NCI-H1694 treated with DMSO at 0.1 percent for 48 hours (cell line): ENCODE data around the gene SEC14L1.
"Not testable (repeated sequence)": the region's sequence is repeated elsewhere in the genome, so short reads cannot be mapped to it uniquely, and the experiment has no call there.

Source experiments
- DNase-seq: peaks from one replicate; lab custom pipeline; 2025; lab: John Stamatoyannopoulos, UW

Gene SEC14L1

DNA sequence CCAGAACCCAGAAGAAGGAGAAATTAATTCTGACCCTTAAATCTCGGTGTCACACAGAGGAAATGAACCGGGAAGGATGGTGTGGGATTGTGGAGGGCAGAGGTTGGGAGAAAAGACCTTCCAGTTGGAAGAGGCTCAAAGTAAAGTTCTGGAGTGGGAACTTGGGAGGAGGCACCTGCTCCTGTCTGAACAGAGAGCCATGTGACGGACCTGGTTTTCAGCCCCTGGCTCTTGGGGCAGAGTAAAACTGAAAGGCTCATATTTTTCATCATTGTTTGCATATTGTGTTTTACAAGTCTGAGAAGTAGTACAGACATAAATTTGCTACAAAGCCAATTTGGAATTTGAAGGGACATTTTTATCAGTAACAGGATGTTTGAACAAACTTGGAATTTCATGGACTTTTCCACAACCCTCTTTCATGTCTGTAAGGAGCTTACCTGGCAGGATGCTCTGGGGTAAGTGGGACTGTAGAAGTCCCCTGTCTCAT is 24.4 kb upstream of the SEC14L1 start:
- no peak for DNase-seq

DNA sequence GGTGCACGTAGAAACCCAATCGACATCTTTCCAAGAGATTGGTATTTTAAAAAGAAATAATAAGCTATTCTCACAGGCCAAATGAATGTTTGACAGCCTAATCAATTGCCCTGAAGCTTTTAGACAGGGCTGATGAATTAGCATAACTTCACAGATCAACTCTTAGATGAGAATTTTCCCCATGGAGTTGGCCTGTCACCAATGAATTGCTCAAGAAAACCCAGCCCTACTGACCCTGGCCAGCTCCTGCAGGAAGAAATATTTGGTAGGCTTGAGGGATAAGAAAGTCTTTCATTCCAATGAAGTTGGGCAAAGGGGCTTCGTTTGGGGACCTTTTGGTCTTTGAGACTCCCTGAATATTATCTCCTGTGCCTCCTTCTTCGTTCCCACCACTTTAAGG is 23.4 kb upstream of the SEC14L1 start:
- DNase-seq: no peak

DNA sequence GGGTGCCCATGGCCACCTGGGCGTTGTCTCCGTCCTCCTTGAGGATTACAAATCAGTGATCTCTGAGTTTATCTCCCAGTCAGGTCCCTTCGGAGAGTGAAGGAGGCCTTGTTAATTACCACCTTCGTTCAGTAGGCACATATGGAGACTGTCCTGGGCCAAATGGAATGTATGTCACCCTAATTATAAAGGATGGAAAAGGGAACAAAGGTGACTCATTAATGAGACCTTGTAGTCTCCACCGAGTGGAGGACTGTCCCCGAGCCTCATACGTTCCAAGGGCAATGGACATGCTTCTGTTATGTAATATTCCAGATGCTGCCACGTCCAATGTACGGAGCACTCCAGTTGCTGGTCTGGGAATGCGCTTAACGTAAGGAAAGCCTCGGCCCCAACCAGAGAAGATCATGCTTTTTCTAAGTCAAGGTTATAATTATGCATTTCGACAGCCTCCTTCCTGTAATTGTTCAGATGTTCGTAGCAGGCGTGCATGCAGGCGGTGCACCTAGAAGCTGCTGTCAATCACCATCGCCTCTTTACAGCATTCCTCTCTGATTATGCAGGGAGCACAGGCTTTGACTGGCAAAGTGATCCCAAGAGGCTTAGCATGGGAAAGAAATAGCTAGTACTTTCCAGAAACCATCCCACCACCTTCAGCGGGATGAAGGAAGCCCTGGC is 22.4 kb upstream of the SEC14L1 start:
- DNase-seq: no peak

DNA sequence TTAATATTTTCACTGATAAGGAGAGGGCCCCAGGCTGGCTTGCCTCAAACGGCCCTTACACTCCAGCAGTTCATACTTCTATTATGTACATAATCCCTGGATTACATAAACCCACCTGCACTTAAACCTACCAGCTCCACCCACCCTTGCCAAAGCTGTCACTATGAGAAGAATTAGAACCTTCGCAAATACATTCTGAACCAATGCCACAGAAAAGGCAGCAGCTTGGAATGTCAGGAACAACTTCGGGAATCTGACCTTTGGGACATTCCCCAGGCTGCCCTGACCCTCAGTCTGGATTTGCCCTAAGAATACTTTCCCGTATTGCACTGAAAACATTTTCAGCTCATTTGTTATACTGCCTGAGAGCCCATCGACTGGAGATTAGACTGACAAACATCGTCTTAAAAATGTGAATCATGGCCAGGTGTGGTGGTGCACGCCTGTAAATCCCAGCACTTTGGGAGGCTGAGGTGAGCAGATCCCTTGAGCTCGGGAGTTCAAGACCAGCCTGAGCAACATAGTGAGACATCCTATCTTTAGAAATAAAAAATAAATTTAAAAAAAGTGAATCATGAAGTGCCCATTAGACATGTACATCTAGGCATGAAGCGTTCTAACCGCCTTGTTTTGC is 21.0 kb upstream of the SEC14L1 start:
- no peak for DNase-seq

DNA sequence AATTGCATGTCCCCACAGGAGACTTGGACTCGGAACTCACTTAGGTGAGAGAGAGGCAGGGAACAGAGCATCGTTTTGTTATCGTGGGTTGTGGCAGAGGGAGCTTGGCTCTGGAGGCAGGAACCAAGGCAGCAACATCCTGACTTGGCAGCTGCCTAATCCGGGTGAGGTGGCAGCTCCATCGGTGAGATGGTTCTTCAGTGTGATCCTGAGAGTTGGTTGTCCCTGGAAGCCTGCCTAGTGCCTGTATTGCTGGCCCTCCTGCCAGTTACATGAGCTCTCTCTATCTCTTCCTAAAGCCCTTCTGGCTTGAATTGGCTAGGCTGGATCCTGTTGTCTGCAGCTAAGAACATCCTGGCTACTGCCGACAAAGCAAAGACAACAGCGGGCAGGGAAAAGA is 19.9 kb upstream of the SEC14L1 start:
- no peak for DNase-seq

DNA sequence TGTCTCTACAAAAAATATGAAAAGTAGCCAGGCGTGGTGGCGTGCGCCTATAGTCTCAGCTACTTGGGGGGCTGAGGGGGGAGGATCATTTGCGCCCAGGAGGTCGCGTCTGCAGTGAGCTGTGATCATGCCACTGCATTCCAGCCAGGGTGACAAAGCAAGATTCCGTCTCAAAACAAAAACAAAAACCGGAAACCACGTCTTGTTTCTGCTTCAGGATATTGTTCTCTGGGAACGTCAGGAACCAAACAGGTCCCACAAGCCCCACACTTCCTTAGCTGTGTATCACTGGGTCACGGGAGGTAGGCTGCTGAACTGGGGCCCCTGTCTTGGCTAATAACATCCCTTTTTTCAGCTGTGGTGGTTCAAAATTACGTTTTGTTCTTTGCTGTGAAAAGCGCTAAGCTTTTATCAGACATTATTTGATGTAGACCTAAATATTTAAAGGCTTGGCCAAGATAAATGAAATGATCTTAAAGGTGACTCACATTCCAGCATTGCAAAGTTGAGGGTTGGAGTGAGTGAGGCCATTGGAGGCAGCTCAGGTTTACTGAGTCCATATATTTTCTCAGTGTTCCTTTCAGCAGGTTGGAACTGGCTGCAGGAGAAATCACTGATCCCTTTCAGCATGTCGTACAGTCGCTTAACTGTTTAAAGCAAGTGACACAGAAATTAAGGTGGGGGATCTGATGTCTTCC is 16.4 kb upstream of the SEC14L1 start:
- no peak for DNase-seq

DNA sequence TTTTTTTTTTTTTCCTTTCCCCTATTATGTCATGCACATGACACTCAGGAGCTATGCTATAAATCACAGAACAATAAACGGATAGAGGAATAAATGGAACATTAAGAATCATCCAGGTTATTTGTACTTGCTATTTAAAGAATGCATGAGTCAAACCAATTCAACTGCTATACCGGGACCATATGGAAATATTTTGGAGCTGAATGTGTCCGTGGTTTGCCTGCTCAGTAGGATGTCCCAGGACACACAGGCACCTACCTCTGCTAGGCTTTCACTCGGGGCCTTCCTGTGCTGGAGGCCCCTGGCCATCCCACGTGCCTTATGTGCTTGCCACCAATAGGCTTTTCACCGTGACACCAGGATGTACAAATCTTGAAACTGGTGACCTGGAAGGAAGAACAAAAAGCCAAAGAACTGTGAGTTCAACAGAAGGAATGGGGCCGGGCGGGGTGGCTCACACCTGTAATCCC is 15.3 kb upstream of the SEC14L1 start:
- DNase-seq: no peak

DNA sequence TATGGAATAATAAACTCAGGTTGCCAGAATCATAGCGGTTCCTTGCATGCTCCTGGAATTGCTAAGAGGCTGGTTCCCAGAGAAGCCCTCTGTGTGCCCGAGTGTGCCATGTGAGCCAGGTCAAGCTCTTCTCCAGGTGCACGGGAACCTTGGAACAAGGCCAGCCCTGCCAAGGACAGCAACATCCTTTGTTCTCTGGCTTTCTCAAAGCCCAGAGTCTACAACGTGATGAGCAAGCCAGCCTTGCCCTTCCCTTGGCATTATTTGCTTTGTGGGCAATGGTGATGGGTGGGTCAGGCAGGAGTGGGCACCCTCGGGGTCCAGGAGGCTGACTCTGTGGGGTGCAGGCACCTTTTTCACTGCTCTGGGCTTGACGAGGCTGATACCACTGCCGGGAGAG is 14.2 kb upstream of the SEC14L1 start:
- DNase-seq: no peak

DNA sequence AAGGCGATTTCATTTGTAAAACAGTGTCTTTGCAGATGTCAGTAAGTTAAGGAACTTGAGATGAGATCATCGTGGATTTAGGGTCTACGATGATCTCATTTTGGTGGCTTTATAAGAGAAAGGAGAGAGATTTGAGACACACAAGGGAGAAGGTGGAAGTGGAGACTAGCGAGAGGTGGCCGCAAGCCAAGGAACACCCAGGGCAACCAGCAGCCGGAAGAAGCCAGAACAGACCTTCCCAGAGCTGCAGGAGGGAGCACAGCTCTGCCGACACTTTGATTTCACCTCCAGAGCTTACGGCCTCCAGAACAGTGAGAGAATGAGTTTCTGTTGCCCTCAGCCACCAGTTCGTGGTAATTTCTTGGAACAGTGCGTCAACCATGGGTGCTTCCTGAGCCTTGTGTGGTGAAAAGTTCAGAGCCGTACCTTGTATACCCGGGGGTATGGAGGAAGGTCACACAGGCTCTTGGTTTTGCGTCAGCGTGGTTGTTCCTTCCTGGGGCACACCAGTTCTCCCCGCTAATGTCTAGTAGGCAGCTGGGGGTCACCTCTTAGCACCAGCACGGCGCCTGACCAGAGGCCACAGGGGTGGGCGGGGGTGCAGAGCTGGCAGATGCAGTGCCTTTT is 12.9 kb upstream of the SEC14L1 start:
- DNase-seq: no peak

DNA sequence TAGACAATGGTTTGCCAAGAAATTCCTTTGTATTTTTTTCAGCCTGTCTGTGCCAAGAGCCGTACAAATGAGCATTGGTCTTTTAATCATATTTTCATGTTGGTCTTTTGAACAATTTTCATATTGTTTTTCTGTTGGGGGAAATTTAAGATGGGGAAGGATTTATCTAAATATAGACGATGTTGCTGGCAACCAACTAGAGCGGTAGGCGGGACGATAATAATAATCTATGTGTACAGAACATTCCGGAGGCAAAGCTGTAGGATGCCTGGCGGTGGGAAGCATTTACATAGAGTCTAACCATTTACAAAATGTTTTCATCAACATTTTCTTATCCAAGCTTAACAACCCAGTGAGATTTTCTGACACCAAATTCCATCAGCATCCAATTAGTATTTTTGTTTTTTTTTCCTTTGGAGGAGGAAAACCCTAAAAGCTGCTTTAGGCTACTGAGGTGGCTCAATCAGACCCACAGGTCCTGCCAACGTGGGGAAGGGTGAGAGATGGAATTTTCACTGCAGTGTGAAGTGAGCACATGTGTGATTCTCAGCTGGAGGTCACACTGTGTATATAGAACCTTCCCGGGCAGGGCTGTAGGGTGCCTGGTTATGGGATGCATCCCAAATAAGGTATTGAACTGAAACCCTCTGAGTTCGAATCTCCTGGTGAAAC is 11.7 kb upstream of the SEC14L1 start:
- no peak for DNase-seq

DNA sequence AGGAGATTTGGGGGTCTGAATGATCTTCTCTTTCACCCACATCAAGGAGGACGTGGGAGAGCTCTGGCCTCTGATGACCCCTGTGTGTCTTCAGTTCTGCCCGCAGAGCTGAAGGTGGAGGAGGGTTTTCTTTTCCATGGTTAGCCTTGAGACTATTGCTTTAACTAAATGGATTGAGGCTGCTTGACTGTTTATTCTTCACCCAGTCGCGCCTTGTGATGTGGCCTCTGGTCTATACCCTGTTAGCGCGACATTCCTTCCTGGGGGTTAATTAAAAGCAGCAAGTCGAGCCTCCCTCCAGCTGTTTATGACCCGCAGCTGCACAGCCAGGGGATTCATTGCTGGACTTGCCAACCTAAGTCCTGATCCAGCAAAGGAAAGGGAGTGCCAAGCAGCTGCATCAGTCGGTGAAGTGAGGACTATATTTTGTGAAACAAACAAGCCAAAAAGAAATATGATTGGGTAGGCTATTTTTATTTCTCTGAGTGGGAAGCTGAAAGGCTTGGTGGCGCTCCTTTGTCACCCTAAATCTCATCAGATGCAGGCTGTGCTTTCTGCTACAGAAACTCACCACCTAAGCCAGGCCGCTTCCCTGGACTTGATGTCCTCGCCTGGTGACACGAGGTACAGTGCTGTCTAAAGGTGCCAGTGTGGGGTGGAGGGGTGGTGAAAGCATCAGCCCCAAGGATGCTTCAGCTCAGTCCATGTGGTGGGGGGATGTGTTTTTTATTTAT is 11.0 kb upstream of the SEC14L1 start:
- no peak for DNase-seq

DNA sequence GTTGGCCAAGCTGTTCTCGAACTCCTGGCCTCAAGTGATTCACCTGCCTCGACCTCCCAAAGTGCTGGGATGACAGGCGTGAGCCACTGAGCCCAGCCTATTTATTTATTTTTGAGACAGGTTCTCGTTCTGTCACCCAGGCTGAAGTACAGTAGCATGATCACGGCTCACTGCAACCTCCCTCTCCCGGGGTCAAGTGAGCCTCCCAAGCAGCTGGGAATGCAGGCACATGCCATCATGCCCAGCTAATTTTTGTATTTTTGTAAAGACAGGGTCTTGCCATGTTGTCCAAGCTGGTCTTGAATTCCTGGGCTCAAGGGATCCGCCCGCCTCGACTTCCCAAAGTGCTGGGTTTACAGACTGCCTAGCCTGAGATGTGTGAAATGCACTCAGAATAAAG is 10.2 kb upstream of the SEC14L1 start:
- DNase-seq: no peak

DNA sequence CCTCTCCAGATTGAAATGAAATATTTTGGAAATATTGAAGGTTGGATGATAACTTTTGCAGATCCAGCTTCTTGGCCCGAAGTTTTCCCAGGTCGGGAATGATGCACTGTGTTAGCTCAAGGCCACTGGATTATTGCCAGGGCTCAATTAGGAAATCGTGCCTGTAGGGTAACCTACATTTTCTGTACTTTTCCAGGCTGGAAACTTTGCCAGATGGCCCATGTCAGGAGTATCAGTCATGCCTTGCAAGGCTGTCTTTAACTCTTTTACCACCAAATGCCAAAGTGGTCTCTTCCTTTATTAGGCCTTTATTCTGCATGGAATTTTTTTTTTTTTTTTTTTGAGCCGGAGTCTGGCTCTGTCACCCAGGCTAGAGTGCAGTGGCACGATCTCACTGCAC is 8.9 kb upstream of the SEC14L1 start:
- DNase-seq: peak; percentile 39

DNA sequence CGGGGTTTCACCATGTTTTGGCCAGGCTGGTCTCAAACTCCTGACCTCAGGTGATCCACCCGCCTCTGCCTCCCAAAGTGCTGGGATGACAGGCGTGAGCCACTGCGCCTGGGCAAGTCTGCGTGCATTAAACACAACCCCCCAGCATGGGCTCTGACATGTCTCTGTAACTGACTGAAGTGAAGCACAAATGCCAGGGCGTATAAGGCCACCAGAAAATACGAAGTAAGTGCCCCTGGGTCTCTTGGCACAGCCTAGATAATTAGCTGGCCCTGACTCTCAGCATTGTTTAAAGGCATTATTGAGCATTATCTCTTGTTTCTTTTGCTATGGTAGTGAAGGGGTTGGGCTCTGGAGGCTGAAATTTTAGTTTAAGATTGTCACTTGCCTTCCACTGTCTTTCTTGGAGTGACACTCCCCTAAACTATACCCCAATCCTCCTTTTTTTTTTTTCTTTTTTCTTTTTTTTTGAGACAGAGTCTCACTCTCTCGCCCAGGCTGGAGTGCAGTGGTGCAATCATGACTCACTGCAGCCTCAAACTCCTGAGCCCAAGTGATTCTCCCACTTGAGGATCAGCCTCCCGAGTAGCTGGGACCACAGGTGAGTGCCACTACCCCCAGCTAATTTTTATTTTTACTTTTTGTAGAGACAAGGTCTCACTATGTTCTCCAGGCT is 8.2 kb upstream of the SEC14L1 start:
- no peak for DNase-seq

DNA sequence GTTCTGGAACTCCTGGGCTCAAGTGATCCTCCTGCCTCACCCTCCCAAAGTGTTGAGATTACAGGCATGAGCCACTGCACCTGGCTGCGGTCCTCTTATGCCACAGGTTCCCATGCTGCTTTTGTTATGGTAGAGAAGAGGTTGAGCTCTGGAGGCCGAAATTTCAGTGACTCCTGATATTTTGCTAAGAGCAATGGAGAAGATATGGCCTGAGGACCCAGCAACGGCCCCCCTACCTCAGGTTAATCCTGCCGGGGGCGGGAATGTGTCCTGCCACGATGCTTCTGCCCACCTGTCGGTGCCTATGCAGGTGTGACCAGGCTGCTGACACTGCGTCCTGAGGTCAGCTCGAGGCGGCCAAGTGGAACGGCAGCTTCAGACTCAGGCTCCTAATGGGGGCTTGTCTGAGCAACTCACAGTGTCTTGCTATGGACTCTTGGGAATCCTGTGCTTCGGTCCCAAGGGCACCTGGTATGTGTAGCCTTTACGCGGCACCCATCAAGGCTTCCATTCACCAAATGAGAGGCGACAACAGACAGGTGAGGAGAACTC is 7.6 kb upstream of the SEC14L1 start:
- DNase-seq: no peak

DNA sequence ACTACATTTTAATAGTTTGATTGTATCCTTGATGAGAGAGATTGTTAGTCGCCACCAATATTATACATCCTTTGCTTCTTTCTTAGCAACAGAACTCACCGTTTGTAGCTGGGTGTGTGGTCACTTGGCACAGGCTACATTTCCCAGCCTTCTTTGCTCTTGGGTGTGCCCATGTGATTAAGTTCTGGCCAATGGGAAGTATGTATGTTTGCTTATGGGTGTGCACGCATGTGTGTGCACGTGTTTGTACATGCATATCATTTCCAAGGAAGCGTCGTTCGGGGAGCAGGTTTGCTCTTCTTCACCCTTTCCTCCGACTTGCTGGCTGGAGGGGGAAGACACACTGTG is 4.4 kb upstream of the SEC14L1 start:
- DNase-seq: no peak

DNA sequence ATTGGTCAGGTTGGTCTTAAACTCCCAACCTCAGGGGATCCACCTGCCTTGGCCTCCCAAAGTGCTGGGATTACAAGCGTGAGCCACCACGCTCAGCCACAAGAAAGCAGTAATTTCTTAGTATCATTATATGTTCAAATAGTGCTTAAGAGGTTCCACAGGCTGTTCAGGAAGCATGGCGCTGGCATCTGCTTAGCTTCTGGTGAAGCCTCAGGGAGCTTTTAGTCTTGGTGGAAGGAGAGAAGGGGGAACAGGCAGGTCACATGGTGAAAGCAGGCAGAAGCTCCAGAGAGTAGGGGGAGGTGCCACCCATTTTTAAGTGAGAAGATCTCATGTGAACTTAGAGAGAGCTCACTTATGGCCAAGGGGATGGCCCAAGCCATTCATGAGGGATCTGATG is 3.7 kb upstream of the SEC14L1 start:
- no peak for DNase-seq

DNA sequence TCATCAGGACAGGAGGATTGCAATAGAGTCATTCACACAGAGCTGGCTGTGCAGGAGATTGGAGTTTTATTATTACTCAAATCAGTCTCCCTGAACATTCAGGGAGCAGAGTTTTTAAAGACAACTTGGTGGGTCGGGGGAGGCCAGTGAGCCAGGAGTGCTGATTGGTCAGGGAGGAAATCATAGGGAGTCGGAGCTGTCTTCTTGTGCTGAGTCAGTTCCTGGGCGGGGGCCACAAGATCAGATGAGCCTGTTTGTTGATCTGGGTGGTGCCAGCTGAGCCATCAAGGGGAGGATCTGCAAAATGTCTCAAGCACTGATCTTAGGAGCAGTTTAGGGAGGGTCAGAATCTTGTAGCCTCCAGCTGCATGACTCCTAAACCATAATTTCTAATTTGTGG is 2.9 kb upstream of the SEC14L1 start:
- not testable (repeated sequence) for DNase-seq

DNA sequence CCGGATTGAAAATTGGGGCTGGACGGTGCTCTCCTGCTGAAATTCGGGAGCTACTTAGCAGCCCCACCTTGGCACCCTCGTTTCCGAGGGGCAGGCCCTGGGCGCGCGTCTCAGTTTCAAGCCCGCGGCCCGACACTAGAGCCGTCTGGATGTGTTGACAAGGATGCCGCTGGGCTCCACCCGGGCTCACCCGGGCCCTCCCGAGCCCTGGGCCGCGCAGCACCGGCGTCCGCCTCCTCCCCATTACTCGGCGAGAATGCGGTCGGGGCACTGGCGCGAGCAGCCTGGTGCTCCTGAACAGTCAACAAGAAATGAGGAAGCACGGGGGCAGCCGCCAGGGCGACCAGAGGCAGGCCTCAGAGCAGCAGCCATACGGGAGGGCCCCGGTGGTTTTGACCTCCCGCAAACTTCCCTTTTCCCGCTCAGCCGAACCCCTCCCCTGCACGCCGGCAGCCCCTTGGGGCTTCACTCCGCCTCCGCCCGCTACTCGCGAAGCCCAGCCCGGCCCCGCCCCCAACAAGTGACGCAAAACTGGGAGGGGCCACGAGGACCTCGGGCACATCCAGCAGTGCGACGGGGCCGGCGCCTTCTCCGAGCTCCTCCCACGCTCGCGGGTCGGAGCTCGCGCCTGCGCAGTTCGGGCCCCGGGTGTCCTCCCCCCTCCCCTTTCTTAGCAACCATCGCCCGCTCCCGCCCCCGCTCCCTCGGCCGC is 447 bp upstream of the SEC14L1 start:
- DNase-seq: peak; percentile 96

DNA sequence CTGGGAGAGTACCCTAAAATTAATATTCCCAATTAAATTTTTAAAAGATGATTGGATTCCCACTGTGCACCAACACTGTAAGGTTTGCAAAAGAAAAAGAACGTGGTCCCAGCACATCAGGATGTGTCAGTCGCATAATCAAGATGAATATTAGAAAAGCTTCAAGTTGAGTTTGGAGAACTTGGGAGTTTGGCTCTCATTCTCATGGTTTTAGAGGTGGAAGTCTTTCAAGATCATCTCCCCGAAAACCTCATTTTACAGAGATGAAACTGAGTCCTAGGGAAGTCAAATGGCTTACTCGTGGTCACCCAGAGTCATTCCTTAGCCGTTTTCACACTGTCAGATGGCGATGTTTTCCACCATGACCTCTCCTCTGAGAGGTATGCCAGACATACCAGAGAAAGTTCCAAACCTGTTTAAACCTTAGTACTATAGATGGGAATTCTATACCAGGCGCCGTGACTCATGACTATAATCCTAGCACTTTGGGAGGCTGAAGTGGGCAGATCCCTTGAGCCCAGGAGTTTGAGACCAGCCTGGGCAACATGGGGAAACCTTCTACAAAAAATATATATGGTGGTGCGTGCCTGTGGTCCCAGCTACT is 1.2 kb downstream of the SEC14L1 start:
- DNase-seq: no peak
